Mesenchymal stem cell (in vitro differentiated cells and primary cell): ENCODE measurements around the gene GJC2.
A peak's percentile ranks its signal among the peaks of the same experiment; 100 is the strongest.

Source experiments
- DNase-seq: peaks from one replicate; pipeline ENCODE4 v3.0.0-alpha.2; 2013
- H2AFZ ChIP-seq: one replicate; pipeline ENCODE4 v1.6.1; 2013; ENCODE audit warnings: low read depth, mild to moderate bottlenecking, control low read depth, inconsistent platforms, low read length, moderate library complexity
- H2AK5ac ChIP-seq: 2 replicates; pipeline ENCODE4 v1.6.1; 2013; ENCODE audit warnings: low read length, moderate library complexity, mild to moderate bottlenecking, inconsistent platforms; ENCODE audit not compliant: severe bottlenecking
- H2BK120ac ChIP-seq: one replicate; pipeline ENCODE4 v1.6.1; 2013; ENCODE audit warnings: low read depth, mild to moderate bottlenecking, inconsistent platforms, low read length, moderate library complexity
- H2BK12ac ChIP-seq, 2 experiments: one replicate each; pipeline ENCODE4 v1.6.1; 2013; ENCODE audit warnings: inconsistent platforms in 2 of 2, low read length in 2 of 2, mild to moderate bottlenecking in 2 of 2, moderate library complexity in 2 of 2, control low read depth in 1 of 2
- H2BK15ac ChIP-seq: one replicate; pipeline ENCODE4 v1.6.1; 2013; ENCODE audit warnings: mild to moderate bottlenecking, low read depth, inconsistent platforms; ENCODE audit not compliant: poor library complexity, severe bottlenecking
- H2BK5ac ChIP-seq: 2 replicates; pipeline ENCODE4 v1.6.1; 2013; ENCODE audit warnings: low read depth, mild to moderate bottlenecking, low read length, control low read depth, inconsistent platforms; ENCODE audit not compliant: poor library complexity, severe bottlenecking
- H3K14ac ChIP-seq, 2 experiments: one replicate each; pipeline ENCODE4 v1.6.1; 2013; ENCODE audit warnings: inconsistent platforms in 2 of 2, low read length in 2 of 2, control low read depth in 1 of 2, mild to moderate bottlenecking in 1 of 2, moderate library complexity in 1 of 2
- H3K18ac ChIP-seq, 2 experiments: one replicate each; pipeline ENCODE4 v1.6.1; 2013; ENCODE audit warnings: inconsistent platforms in 2 of 2, low read length in 2 of 2, control low read depth in 1 of 2, low read depth in 1 of 2, mild to moderate bottlenecking in 1 of 2
- H3K23ac ChIP-seq, 2 experiments: one replicate each; pipeline ENCODE4 v1.6.1; 2013; ENCODE audit warnings: inconsistent platforms in 2 of 2, low read length in 2 of 2, mild to moderate bottlenecking in 2 of 2, moderate library complexity in 2 of 2, control low read depth in 1 of 2
- H3K27ac ChIP-seq: 2 replicates; pipeline ENCODE4 v1.5.1; 2013; ENCODE audit warnings: mild to moderate bottlenecking, moderate library complexity, low read length, control low read depth, inconsistent platforms; ENCODE audit not compliant: poor library complexity, severe bottlenecking
- H3K27me3 ChIP-seq, 2 experiments: 2 replicates each; pipeline versions ENCODE4 v1.6.1 to v1.7.0; 2013; ENCODE audit warnings: low read length in 2 of 2, mild to moderate bottlenecking in 2 of 2, moderate library complexity in 2 of 2, control low read depth in 1 of 2, inconsistent platforms in 1 of 2; ENCODE audit not compliant: control insufficient read depth in 1 of 2, insufficient read depth in 1 of 2
- H3K36me3 ChIP-seq, 2 experiments: 2 replicates each; pipeline versions ENCODE4 v1.6.1 to v1.7.0; 2013; ENCODE audit warnings: low read length in 2 of 2, control low read depth in 1 of 2, inconsistent platforms in 1 of 2, low read depth in 1 of 2, mild to moderate bottlenecking in 1 of 2; ENCODE audit not compliant: insufficient read depth in 2 of 2, control insufficient read depth in 1 of 2
- H3K4ac ChIP-seq, 2 experiments: one replicate each; pipeline ENCODE4 v1.6.1; 2013; ENCODE audit warnings: inconsistent platforms in 2 of 2, low read length in 2 of 2, mild to moderate bottlenecking in 2 of 2, moderate library complexity in 2 of 2, control low read depth in 1 of 2, low read depth in 1 of 2
- H3K4me1 ChIP-seq: 2 replicates; pipeline ENCODE4 v1.6.1; 2013; ENCODE audit warnings: low read depth, low read length, control low read depth; ENCODE audit not compliant: control insufficient read depth, insufficient read depth
- H3K4me2 ChIP-seq: 2 replicates; pipeline ENCODE4 v1.6.1; 2013; ENCODE audit warnings: low read length, mild to moderate bottlenecking, inconsistent platforms; ENCODE audit not compliant: poor library complexity, severe bottlenecking
- H3K4me3 ChIP-seq, 2 experiments: 2 replicates each; pipeline versions ENCODE4 v1.5.1 to v1.7.0; 2013; ENCODE audit warnings: low read length in 2 of 2, mild to moderate bottlenecking in 2 of 2, control low read depth in 1 of 2, low read depth in 1 of 2; ENCODE audit not compliant: insufficient read depth in 1 of 2
- H3K79me1 ChIP-seq: replicated peaks from 2 replicates; pipeline ENCODE4 v1.6.1; 2013; ENCODE audit warnings: mild to moderate bottlenecking, control low read depth, low read length, inconsistent platforms; ENCODE audit not compliant: poor library complexity, severe bottlenecking
- H3K9ac ChIP-seq: 2 replicates; pipeline ENCODE4 v1.7.0; 2013; ENCODE audit warnings: mild to moderate bottlenecking, low read length, moderate library complexity
- H3K9me3 ChIP-seq: 2 replicates; pipeline ENCODE4 v1.7.0; 2013; ENCODE audit warnings: mild to moderate bottlenecking, low read length; ENCODE audit not compliant: control insufficient read depth
- H4K8ac ChIP-seq: one replicate; pipeline ENCODE4 v1.6.1; 2013; ENCODE audit warnings: inconsistent platforms, mild to moderate bottlenecking, low read length, moderate library complexity
- H4K91ac ChIP-seq: one replicate; pipeline ENCODE4 v1.6.1; 2013; ENCODE audit warnings: mild to moderate bottlenecking, low read length, inconsistent platforms
- WGBS: methylation state at CpG from one replicate; pipeline ENCODE4 v1.1.7; 2013; ENCODE audit warnings: mixed read lengths; 5-methylcytosine and 5-hydroxymethylcytosine counted together

Gene GJC2

DNA sequence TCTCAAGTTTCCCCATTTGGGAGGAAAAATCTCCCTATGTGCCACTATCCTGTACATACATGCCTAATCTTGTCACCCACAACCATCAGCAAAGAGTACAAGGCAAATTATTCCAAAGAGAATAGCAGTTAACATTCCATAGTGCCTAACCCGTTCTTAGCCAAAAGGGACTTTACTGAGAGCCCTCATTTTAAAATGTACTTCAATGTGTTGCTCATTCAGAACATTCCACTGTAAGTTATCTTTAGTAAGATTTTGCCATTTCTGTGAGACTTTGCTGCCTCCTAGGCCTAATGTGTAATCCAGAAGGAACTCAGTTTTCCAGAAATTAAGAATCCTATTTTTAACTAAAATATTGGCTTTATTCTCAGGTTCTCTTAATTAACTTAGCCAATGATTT lies 29.4 kb upstream of the GJC2 start:
- peak overlapping the region; percentile 80 for H3K9ac ChIP-seq
- no peaks in the 10 kb centered on the region for H3K36me3 ChIP-seq
- no peak overlapping the region for H4K91ac ChIP-seq
- H3K79me1 ChIP-seq: no peaks in the 10 kb centered on the region
- WGBS: 89% methylated on average over 1 of the region's 1 CpG
- no peak overlapping the region for H4K8ac ChIP-seq
- H3K18ac ChIP-seq: no peak overlapping the region
- no peak overlapping the region for H3K4ac ChIP-seq
- no peak overlapping the region for H3K4me3 ChIP-seq
- no peak overlapping the region for H3K14ac ChIP-seq
- H3K27ac ChIP-seq: no peak overlapping the region
- peaks cover 0 to 33% of the 10 kb centered on the region in 2 experiments for H3K27me3 ChIP-seq
- no peak overlapping the region for H2AFZ ChIP-seq
- no peak overlapping the region for H3K23ac ChIP-seq
- H3K4me1 ChIP-seq: no peaks in the 10 kb centered on the region
- H2AK5ac ChIP-seq: no peak overlapping the region
- DNase-seq: no peak
- no peak overlapping the region for H3K4me2 ChIP-seq
- no peak overlapping the region for H2BK15ac ChIP-seq
- H2BK120ac ChIP-seq: no peak overlapping the region
- no peak overlapping the region for H2BK5ac ChIP-seq
- no peak overlapping the region for H2BK12ac ChIP-seq
- H3K9me3 ChIP-seq: no peaks in the 10 kb centered on the region

DNA sequence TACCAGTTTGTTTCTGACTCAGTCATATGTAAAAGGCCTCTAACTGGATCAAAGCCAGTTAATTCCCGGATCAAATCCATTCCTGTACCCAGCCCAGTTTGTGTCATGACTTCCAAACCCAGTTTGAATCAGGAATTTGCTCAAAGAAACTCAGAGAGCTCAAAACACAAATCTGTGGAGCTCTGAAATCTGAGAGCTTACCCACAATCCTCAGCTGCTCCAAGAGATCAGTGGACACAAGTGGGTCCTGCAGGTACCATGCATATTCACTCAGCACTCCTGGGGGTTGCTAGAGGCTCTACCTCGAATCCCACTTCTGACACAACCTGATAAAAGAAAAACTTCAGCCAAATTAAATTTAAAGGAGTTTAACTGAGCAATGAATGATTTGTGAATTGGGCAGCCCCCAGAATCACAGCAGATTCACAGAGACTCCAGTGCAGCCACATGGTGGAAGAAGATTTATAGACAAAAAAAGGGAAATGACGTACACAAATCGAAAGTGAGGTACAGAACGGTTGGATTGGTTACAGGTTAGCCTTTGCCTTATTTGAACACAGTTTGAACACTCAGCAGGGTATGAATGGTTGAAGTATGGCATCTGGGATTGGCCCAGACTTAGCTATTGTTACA lies 28.8 kb upstream of the GJC2 start:
- peak overlapping the region; percentile 80 for H3K9ac ChIP-seq
- H3K4me2 ChIP-seq: no peak overlapping the region
- H2BK5ac ChIP-seq: no peak overlapping the region
- no peak overlapping the region for H3K4ac ChIP-seq
- H2AFZ ChIP-seq: no peak overlapping the region
- no peak overlapping the region for H3K23ac ChIP-seq
- H3K27ac ChIP-seq: no peak overlapping the region
- DNase-seq: no peak
- no peak overlapping the region for H3K14ac ChIP-seq
- no peaks in the 10 kb centered on the region for H3K9me3 ChIP-seq
- no peak overlapping the region for H2BK15ac ChIP-seq
- H3K27me3 ChIP-seq: peaks cover 0 to 33% of the 10 kb centered on the region in 2 experiments
- H2AK5ac ChIP-seq: no peak overlapping the region
- no peaks in the 10 kb centered on the region for H3K79me1 ChIP-seq
- no peak overlapping the region for H4K91ac ChIP-seq
- H3K4me1 ChIP-seq: no peaks in the 10 kb centered on the region
- WGBS: 73% methylated on average over 4 of the region's 5 CpGs
- no peaks in the 10 kb centered on the region for H3K36me3 ChIP-seq
- H2BK12ac ChIP-seq: no peak overlapping the region
- H4K8ac ChIP-seq: no peak overlapping the region
- H3K18ac ChIP-seq: no peak overlapping the region
- H2BK120ac ChIP-seq: no peak overlapping the region
- no peak overlapping the region for H3K4me3 ChIP-seq

DNA sequence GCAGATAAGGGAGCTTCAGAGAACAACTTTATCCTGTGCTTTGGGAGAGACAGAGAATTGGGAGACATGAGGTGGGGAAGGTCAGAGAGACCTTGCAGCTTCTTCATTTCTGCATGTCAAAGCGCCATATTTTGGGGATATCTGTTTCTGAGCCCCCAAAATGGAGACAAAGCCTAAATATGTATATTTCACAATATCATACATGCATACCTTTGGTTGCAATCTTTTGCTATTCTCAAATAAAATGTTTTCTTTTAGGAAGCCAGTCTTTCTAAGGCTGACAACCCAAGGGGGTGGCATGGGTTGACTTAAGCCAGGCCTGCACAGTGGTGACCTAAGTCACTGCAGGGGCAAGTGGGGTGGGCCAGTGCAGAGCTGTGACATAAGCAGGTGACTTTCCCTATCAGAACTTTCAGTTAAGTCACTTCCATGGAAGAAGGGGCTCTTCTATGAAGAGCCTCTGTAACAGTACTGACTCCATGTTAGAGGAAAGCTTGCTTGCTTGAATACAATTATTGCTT lies 26.7 kb upstream of the GJC2 start:
- no peaks in the 10 kb centered on the region for H3K79me1 ChIP-seq

DNA sequence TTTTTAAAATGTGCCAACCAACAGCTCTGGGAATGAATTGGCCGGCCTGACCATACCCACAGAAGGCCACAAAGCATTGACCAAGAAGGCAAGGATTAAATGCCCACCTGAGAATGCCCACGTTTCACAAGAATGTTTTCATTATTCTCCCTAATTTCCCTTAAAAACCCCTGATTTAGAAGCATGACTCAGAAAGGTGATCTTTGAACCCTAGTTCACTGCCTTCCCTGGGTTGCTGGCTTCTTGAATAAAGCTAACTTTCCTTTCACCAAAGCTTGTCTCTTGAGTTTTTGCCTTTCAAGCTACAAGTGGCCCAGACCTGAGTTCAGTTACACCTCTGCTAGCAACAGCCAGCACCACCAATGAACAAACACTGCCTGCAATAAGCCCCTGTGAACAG lies 26.2 kb upstream of the GJC2 start:
- Histone ChIP-seq H4K8ac (no peak overlapping the region), H3K79me1 (no peaks in the 10 kb centered on the region), H2BK15ac (no peak overlapping the region), H3K14ac (no peak overlapping the region), H3K27me3 (peaks cover 3 to 42% of the 10 kb centered on the region in 2 experiments), H4K91ac (no peak overlapping the region), H3K23ac (no peak overlapping the region), H3K9ac (no peak overlapping the region), H2BK12ac (no peak overlapping the region), H3K4ac (no peak overlapping the region), H3K18ac (no peak overlapping the region), H2AK5ac (no peak overlapping the region), H3K36me3 (no peaks in the 10 kb centered on the region), H3K4me3 (no peak overlapping the region), H3K9me3 (no peaks in the 10 kb centered on the region), H2AFZ (no peak overlapping the region), H2BK120ac (no peak overlapping the region), H3K27ac (no peak overlapping the region), H2BK5ac (no peak overlapping the region), H3K4me2 (no peak overlapping the region), H3K4me1 (no peaks in the 10 kb centered on the region)
- no peak for DNase-seq
- WGBS: 52% methylated on average over 2 of the region's 2 CpGs

More for the DNA sequence above, 26.7 kb upstream of the GJC2 start:
- Histone ChIP-seq H4K91ac (no peak overlapping the region), H2BK12ac (no peak overlapping the region), H2BK15ac (no peak overlapping the region), H4K8ac (no peak overlapping the region), H2AFZ (no peak overlapping the region), H3K27ac (no peak overlapping the region), H3K14ac (no peak overlapping the region), H3K4me3 (no peak overlapping the region), H3K4me1 (no peaks in the 10 kb centered on the region), H3K23ac (no peak overlapping the region), H3K27me3 (peaks cover 3 to 42% of the 10 kb centered on the region in 2 experiments), H3K36me3 (no peaks in the 10 kb centered on the region), H3K9me3 (no peaks in the 10 kb centered on the region), H3K9ac (no peak overlapping the region), H2BK5ac (no peak overlapping the region), H3K4me2 (no peak overlapping the region), H2BK120ac (no peak overlapping the region), H3K18ac (no peak overlapping the region), H3K4ac (no peak overlapping the region), H2AK5ac (no peak overlapping the region)
- WGBS: no CpG with 5 or more reads among the region's 1 CpG
- no peak for DNase-seq
